ENCODE results near the gene C3orf49.

GRCh38 chr3:63791974-63792373, 27.1 kb upstream of the C3orf49 start:
- TF ChIP-seq, protein P1, sequence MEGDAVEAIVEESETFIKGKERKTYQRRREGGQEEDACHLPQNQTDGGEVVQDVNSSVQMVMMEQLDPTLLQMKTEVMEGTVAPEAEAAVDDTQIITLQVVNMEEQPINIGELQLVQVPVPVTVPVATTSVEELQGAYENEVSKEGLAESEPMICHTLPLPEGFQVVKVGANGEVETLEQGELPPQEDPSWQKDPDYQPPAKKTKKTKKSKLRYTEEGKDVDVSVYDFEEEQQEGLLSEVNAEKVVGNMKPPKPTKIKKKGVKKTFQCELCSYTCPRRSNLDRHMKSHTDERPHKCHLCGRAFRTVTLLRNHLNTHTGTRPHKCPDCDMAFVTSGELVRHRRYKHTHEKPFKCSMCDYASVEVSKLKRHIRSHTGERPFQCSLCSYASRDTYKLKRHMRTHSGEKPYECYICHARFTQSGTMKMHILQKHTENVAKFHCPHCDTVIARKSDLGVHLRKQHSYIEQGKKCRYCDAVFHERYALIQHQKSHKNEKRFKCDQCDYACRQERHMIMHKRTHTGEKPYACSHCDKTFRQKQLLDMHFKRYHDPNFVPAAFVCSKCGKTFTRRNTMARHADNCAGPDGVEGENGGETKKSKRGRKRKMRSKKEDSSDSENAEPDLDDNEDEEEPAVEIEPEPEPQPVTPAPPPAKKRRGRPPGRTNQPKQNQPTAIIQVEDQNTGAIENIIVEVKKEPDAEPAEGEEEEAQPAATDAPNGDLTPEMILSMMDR (IDR thresholded peaks at IDR 0.05; ENCODE audit: insufficient read depth, low read depth, low read length) = peak; percentile 46
- TF ChIP-seq EZH2 (IDR thresholded peaks at IDR 0.05; ENCODE audit: insufficient read depth, low read length) = no peak
